Coronary artery (tissue), 2 donors: Measurements from ENCODE around the gene CERS1.

Experiments used
- DNase-seq: peaks from one replicate; pipeline ENCODE4 v3.0.0-alpha.2; 2017; ENCODE audit warnings: low spot score
- H3K27ac ChIP-seq, 2 donors: fragments of 200-600 bp; sonication (generic); one replicate each; pipeline ENCODE4 v1.5.1; 2016 to 2019
- H3K4me3 ChIP-seq: fragments of 200-600 bp; sonication (generic); 2 replicates; pipeline ENCODE4 v1.5.1; 2016; ENCODE audit warnings: mild to moderate bottlenecking, moderate library complexity
- CTCF ChIP-seq: fragments of 200-600 bp; sonication (generic); IDR thresholded peaks from one replicate; pipeline ENCODE4 v1.5.1; 2019; ENCODE audit warnings: antibody characterized with exemption

Gene CERS1

GRCh38 chr19:18896421-18896841 is 473 bp upstream of the CERS1 start:
- TF ChIP-seq CTCF: no peak
- no peak overlapping the region for H3K27ac ChIP-seq
- peak overlapping the region; percentile 71 for H3K4me3 ChIP-seq
- no peak for DNase-seq

- peak overlapping the region in 1 of 2 donors; percentile 8 for H3K27ac ChIP-seq
- no peak for TF ChIP-seq CTCF
- no peak for DNase-seq
- peak overlapping the region; percentile 71 for H3K4me3 ChIP-seq
Observed at GRCh38 chr19:18895038-18895823, 727 bp downstream of the CERS1 start.

- Histone ChIP-seq H3K27ac (peak overlapping the region in 1 of 2 donors; percentile 31), H3K4me3 (peak overlapping the region; percentile 71)
- TF ChIP-seq CTCF: no peak
- no peak for DNase-seq
Observed at GRCh38 chr19:18894254-18895037, 1.5 kb downstream of the CERS1 start.

GRCh38 chr19:18893587-18894253 is 2.2 kb downstream of the CERS1 start:
- Histone ChIP-seq H3K27ac (no peak overlapping the region), H3K4me3 (peak overlapping the region; percentile 71)
- no peak for DNase-seq
- no peak for TF ChIP-seq CTCF

- TF ChIP-seq CTCF: no peak
- no peak for DNase-seq
- no peak overlapping the region for H3K4me3 ChIP-seq
- H3K27ac ChIP-seq: no peak overlapping the region
Observed at GRCh38 chr19:18889949-18890745, 5.8 kb downstream of the CERS1 start.

GRCh38 chr19:18886972-18887371 is 9.0 kb downstream of the CERS1 start:
- TF ChIP-seq CTCF: no peak
- Histone ChIP-seq H3K4me3 (no peak overlapping the region), H3K27ac (no peak overlapping the region)
- DNase-seq: no peak
